K562 treated with DMSO at 1 percent for 4 hours (cell line): Measurements from ENCODE around the gene SDF4. TPM values are rescaled to one million over a fixed set of nuclear protein-coding genes. Genes with fewer than 3 reads are reported as not detected.

ENCODE experiments used
- total RNA-seq: library from RNA; unstranded; fragments of 300-600 nt; gene quantifications from 2 replicates; pipeline ENCODE4 v1.2.3, GENCODE V29; 2022; ENCODE audit not compliant: insufficient read depth

Gene SDF4
- 270 TPM in 2 replicates for total RNA-seq

DNA sequence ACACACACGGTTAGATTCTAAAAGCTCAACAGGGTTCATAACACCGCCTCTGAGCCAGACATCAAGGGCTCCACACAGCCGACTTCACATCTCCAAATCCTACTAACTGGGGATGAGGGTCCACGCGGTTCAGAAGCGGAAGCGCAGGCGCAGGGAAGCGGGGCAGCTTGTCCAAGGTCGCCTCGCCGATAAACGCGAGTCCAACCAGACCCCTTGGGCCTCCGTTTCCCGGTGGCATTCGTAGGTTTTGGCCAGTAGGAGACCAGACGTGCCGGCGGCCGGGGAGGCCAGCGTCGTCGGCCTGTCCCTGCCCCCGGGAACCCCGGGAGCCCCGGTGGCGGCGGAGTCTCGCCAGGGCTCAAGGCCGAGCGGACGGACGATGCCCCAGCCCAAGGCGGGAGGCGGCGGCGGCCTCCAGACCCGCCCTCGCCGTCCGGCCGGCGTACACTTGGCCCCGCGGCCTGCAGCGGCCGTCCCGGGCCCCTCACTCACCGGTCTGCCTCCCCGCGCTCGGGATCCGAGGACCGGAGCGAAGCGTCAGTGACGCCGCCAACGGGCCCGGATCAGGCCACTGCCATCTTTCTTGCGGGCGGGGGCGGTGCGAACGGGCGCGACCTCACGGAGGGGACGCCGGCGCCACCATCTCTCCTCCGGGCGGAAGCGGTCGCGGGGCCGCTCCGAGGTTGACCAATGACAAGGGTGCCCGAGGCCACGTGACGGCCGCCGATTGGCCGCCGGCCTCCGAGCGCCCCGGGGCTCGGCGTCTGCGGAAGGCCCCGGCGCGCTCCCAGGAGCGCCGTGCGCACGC lies at the start of gene SDF4:
SDF4 (minus strand) TSS at position 602 of the 808 bp plus-strand sequence. CDS start 3,229 bp downstream, outside the sequence.

DNA sequence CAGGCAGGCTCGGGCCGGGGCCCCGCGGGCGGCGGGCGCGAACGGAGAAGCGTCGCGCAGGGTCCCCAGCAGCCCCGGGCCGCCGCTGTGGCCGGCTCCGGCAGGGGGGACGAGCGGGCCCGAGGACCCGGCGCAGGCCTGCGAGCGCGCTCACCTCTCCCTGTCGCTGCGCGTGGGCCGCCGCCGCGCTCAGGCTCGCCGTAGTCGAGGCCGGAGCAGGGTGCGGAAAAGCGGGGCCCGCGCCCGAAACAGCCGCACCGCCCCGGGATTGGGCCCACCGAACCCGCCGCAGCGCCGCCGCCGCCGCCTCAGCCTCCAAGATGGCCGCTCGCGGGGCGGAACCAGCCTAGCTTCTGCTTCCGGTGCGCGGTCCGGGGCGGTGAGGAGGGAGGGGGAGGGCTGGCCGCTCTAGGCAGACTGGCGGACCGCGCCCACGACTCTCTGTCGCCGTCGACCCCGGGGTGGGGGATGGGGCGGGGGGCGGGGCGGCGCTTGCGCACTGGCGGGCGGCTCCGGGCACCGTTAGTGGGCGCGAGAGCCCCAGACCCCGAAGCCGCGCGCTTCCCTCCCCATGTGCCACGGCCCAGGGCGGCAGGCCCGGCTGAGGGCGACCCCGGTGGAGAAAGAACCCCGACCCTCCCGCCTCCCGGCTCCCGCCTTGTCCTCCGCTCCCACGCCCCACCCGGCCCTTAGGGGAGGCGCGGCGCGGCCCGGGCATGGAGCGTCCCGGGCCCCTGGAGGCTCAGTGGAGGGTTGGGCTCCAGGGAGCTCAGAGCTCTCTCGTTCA lies 41.9 kb upstream of the SDF4 start, which contains the start of gene UBE2J2:
UBE2J2 (minus strand) TSS at position 343 of the 787 bp plus-strand sequence. CDS start 5,862 bp downstream, outside the sequence.

DNA sequence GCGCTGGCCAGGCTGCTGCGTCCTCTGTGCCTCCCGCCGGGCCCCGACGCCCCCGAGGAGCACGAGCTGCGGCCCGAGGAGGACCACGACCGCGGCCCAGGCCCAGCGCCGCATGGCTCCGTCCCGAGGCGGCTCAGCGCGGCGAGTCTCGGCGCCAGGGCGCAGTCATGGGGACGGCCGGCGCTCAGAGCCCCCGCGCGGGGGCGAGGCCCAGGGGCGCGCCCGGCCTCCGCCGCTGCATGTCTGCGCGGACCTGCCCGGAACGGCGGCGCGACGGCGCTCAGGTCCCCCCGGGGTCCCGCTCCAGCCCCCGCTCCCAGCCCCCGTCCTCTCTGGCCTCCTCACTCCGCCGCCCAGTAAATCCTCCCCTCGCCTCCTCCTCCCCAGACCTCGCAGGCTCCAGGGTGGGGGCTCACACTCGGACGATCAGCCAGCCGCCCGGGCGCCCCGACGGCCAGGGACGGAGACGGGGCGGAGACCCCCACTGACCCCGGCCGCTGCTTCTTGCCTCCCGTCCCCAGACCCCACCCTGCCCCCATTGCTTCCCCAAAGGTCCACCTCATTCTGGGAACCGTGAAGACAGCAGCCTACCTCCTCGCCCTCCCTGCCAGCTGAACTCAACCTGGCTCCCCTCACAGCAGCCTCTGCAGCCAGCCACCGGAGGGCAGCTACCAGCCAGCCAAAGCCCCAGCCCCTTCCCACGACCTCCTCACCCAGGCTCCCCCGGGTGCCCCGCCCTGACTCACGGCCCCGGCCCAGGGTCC lies 15.0 kb upstream of the SDF4 start, which contains the start of gene C1QTNF12:
C1QTNF12 (minus strand) TSS at position 146 of the 764 bp plus-strand sequence; CDS start at position 114, 32 bp downstream.

DNA sequence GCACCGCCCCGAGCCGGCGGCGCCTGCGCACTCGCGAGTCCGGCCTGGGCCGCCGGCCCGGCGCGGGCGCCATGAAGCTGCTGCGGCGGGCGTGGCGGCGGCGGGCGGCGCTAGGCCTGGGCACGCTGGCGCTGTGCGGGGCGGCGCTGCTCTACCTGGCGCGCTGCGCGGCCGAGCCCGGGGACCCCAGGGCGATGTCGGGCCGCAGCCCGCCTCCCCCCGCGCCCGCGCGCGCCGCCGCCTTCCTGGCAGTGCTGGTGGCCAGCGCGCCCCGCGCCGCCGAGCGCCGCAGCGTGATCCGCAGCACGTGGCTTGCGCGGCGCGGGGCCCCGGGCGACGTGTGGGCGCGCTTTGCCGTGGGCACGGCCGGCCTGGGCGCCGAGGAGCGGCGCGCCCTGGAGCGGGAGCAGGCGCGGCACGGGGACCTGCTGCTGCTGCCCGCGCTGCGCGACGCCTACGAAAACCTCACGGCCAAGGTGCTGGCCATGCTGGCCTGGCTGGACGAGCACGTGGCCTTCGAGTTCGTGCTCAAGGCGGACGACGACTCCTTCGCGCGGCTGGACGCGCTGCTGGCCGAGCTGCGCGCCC lies 501 bp upstream of the SDF4 start, which contains the start of gene B3GALT6:
B3GALT6 (plus strand) TSS at position 30 of the 588 bp plus-strand sequence; CDS start at position 72, 42 bp downstream.

GRCh38 chr1:1213345-1214265 lies 18.2 kb downstream of the SDF4 start, which contains the start of gene TNFRSF4:
TNFRSF4 (minus strand) TSS chr1:1214153; CDS start chr1:1214127, 26 bp downstream.

DNA sequence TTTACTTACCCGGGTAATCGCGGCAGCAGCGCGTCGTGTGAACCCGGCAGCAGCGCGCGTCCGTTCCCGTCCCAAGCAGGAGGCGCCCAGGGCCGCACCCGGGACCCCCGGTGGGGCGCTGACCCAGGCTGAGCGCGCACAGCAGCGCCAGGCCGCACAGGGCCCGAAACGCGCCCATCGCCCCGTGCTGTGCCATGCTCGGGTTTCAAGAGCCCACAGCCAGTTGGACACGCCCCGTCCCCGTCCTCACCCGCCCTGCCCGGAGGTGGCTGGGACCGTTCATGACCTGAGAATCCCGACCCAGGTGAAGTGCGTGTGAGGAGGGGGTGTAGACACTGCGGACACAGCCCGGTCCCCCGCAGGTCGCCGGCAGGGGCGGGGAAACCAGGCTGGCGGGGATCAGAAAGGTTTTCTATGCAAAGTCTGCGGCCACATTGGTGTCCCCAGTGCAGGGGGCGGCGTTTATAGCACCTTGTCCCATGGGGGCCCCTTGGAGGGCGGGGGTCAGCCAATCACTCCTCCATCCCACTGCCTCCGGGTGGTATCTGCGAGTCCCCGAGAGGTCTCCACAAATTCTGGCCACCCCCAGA lies 25.3 kb downstream of the SDF4 start, which contains the start of gene TNFRSF18:
TNFRSF18 (minus strand) TSS at position 217 of the 590 bp plus-strand sequence; CDS start at position 196, 21 bp downstream.

GRCh38 chr1:1173793-1174415 lies 57.9 kb downstream of the SDF4 start, which contains the start of gene TTLL10:
TTLL10 (plus strand) TSS chr1:1173880; CDS start chr1:1179216, 5,336 bp downstream.

Other genes with a start within 250 kb of the SDF4 start
- gene PERM1, start 249.9 kb downstream of the SDF4 start, total RNA-seq, result not detected in 2 replicates
- gene HES4, start 231.9 kb downstream of the SDF4 start, total RNA-seq, result 15.8 and 21.8 TPM in 2 replicates
- 95.4 and 108 TPM in 2 replicates for gene ISG15, start 218.5 kb downstream of the SDF4 start, total RNA-seq
- gene AGRN, start 211.9 kb downstream of the SDF4 start, total RNA-seq, result 46.6 and 56.8 TPM in 2 replicates
- gene RNF223, start 157.7 kb downstream of the SDF4 start, total RNA-seq, result not detected in 2 replicates
- 24.6 and 27.6 TPM in 2 replicates for gene C1orf159, start 115.9 kb downstream of the SDF4 start, total RNA-seq
- not detected in 2 replicates for gene TTLL10, start 58.1 kb downstream of the SDF4 start, total RNA-seq
- not detected in 2 replicates for gene TNFRSF18, start 25.4 kb downstream of the SDF4 start, total RNA-seq
- 1.0 TPM in 1 of 2 replicates, not detected in the other for gene TNFRSF4, start 17.8 kb downstream of the SDF4 start, total RNA-seq
- gene B3GALT6, start 236 bp upstream of the SDF4 start, total RNA-seq, result 6.8 and 11.5 TPM in 2 replicates
- gene C1QTNF12, start 14.7 kb upstream of the SDF4 start, total RNA-seq, result 1.9 TPM in 1 of 2 replicates, not detected in the other
- gene UBE2J2, start 41.9 kb upstream of the SDF4 start, total RNA-seq, result 94.8 and 107 TPM in 2 replicates
- 0.46 and 1.7 TPM in 2 replicates for gene SCNN1D, start 48.4 kb upstream of the SDF4 start, total RNA-seq
- 30.5 and 48.6 TPM in 2 replicates for gene ACAP3, start 75.9 kb upstream of the SDF4 start, total RNA-seq
- gene PUSL1, start 76.6 kb upstream of the SDF4 start, total RNA-seq, result 57.5 and 60.7 TPM in 2 replicates
- 160 and 197 TPM in 2 replicates for gene INTS11, start 92.7 kb upstream of the SDF4 start, total RNA-seq
- gene CPTP, start 92.8 kb upstream of the SDF4 start, total RNA-seq, result 23.1 and 23.7 TPM in 2 replicates
- gene TAS1R3, start 99.3 kb upstream of the SDF4 start, total RNA-seq, result 0.54 and 1.3 TPM in 2 replicates
- 81.9 and 96.3 TPM in 2 replicates for gene DVL1, start 117.4 kb upstream of the SDF4 start, total RNA-seq
- 14.5 and 15.6 TPM in 2 replicates for gene MXRA8, start 126.6 kb upstream of the SDF4 start, total RNA-seq
- 225 and 272 TPM in 2 replicates for gene AURKAIP1, start 143.2 kb upstream of the SDF4 start, total RNA-seq
- 96.0 and 157 TPM in 2 replicates for gene CCNL2, start 167.3 kb upstream of the SDF4 start, total RNA-seq
- 93.3 and 127 TPM in 2 replicates for gene MRPL20, start 175.3 kb upstream of the SDF4 start, total RNA-seq
- gene ANKRD65, start 189.3 kb upstream of the SDF4 start, total RNA-seq, result not detected in 2 replicates
- 7.9 and 9.2 TPM in 2 replicates for gene VWA1, start 203.7 kb upstream of the SDF4 start, total RNA-seq
- 0.15 TPM in 1 of 2 replicates, not detected in the other for gene ATAD3C, start 217.7 kb upstream of the SDF4 start, total RNA-seq
- gene ATAD3B, start 239.8 kb upstream of the SDF4 start, total RNA-seq, result 16.8 and 24.2 TPM in 2 replicates